GM19239 (cell line): ENCODE results near the gene SPDYE1.
"Not testable (repeated sequence)": the region's sequence is repeated elsewhere in the genome, so short reads cannot be mapped to it uniquely, and the experiment has no call there.

Source experiments
- DNase-seq: peaks from one replicate; pipeline ENCODE4 v3.0.0; 2011; ENCODE audit warnings: low spot score; ENCODE audit not compliant: insufficient read length
- FAIRE-seq: peaks from 2 replicates; lab custom pipeline; 2011; peaks lifted over from hg19 to GRCh38; lab: Jason Lieb, UNC

Gene SPDYE1

GRCh38 chr7:44039800-44040492 is 42.2 kb downstream of the SPDYE1 start:
- FAIRE-seq, DNase-seq: not testable (repeated sequence)

- not testable (repeated sequence) for DNase-seq, FAIRE-seq
These were observed 42.8 kb downstream of the SPDYE1 start for GRCh38 chr7:44040493-44040891.

- DNase-seq (no peak), FAIRE-seq (no peak)
These were observed 44.5 kb downstream of the SPDYE1 start for GRCh38 chr7:44042221-44042620.

- no peak for FAIRE-seq
These were observed 46.2 kb downstream of the SPDYE1 start for GRCh38 chr7:44043902-44044301.

GRCh38 chr7:44044315-44045225 is 46.9 kb downstream of the SPDYE1 start, which contains the start of gene DBNL:
Gene DBNL (plus strand): TSS chr7:44044702. CDS start chr7:44044738, 36 bp downstream.
- FAIRE-seq (peak; percentile 21), DNase-seq (peak; percentile 74)

More at GRCh38 chr7:44043902-44044301, 46.2 kb downstream of the SPDYE1 start:
- DNase-seq: no peak

- no peak for FAIRE-seq
- DNase-seq: no peak
These were observed 47.7 kb downstream of the SPDYE1 start for GRCh38 chr7:44045226-44046014.

GRCh38 chr7:44046321-44047061 is 48.8 kb downstream of the SPDYE1 start:
- FAIRE-seq (peak; percentile 89), DNase-seq (no peak)

GRCh38 chr7:44048031-44048795 is 50.5 kb downstream of the SPDYE1 start:
- FAIRE-seq: no peak
- no peak for DNase-seq

GRCh38 chr7:44050121-44050914 is 52.6 kb downstream of the SPDYE1 start:
- no peak for FAIRE-seq
- DNase-seq: no peak

- FAIRE-seq (no peak), DNase-seq (no peak)
These were observed 53.3 kb downstream of the SPDYE1 start for GRCh38 chr7:44050915-44051560.

- DNase-seq: no peak
- no peak for FAIRE-seq
These were observed 54.0 kb downstream of the SPDYE1 start for GRCh38 chr7:44051611-44052220.

- DNase-seq (no peak), FAIRE-seq (no peak)
These were observed 55.2 kb downstream of the SPDYE1 start for GRCh38 chr7:44052771-44053365.

GRCh38 chr7:44056681-44057080 is 59.0 kb downstream of the SPDYE1 start:
- no peak for DNase-seq
- no peak for FAIRE-seq

GRCh38 chr7:44057181-44057848 is 59.6 kb downstream of the SPDYE1 start:
- DNase-seq: no peak
- no peak for FAIRE-seq

GRCh38 chr7:44057849-44058758 is 60.4 kb downstream of the SPDYE1 start:
- DNase-seq: no peak
- FAIRE-seq: no peak
